Stimulated activated CD4-positive, alpha-beta T cell treated with anti-CD3 and anti-CD28 coated beads, Interleukin-4, amount 100 ng/mL, for 4 hours (primary cell): ENCODE results near the gene NBAS.
"Not testable (repeated sequence)": the region's sequence is repeated elsewhere in the genome, so short reads cannot be mapped to it uniquely, and the experiment has no call there.

Experiments
- DNase-seq, 2 experiments: peaks; one replicate each; pipeline ENCODE4 v3.0.0-alpha.2; 2020

NBAS gene

GRCh38 chr2:15456352-15456751 is 104.8 kb downstream of the NBAS start:
- DNase-seq, result no peak

- DNase-seq, result no peak
These were observed 110.3 kb downstream of the NBAS start for GRCh38 chr2:15450808-15451207.

- DNase-seq, result no peak
These were observed 111.4 kb downstream of the NBAS start for GRCh38 chr2:15449556-15450236.

GRCh38 chr2:15448250-15448839 is 112.8 kb downstream of the NBAS start:
- no peak for DNase-seq

GRCh38 chr2:15447381-15447780 is 113.8 kb downstream of the NBAS start:
- no peak for DNase-seq

- DNase-seq, result no peak
These were observed 114.2 kb downstream of the NBAS start for GRCh38 chr2:15446961-15447360.

- DNase-seq, result no peak
These were observed 115.1 kb downstream of the NBAS start for GRCh38 chr2:15445891-15446562.

- not testable (repeated sequence) for DNase-seq
These were observed 121.2 kb downstream of the NBAS start for GRCh38 chr2:15439768-15440524.

- not testable (repeated sequence) for DNase-seq
These were observed 121.8 kb downstream of the NBAS start for GRCh38 chr2:15439366-15439765.

- no peak for DNase-seq
These were observed 124.9 kb downstream of the NBAS start for GRCh38 chr2:15436195-15436594.

- DNase-seq, result no peak
These were observed 125.7 kb downstream of the NBAS start for GRCh38 chr2:15435474-15435873.

GRCh38 chr2:15432642-15433256 is 128.4 kb downstream of the NBAS start:
- no peak for DNase-seq

- DNase-seq, result no peak
These were observed 132.1 kb downstream of the NBAS start for GRCh38 chr2:15429032-15429431.

- DNase-seq, result no peak
These were observed 133.1 kb downstream of the NBAS start for GRCh38 chr2:15427987-15428386.

- DNase-seq, result no peak
These were observed 134.5 kb downstream of the NBAS start for GRCh38 chr2:15426606-15427005.

GRCh38 chr2:15425712-15426111 is 135.4 kb downstream of the NBAS start:
- DNase-seq, result no peak

GRCh38 chr2:15421753-15422152 is 139.4 kb downstream of the NBAS start:
- DNase-seq, result no peak

GRCh38 chr2:15415748-15416147 is 145.4 kb downstream of the NBAS start:
- no peak for DNase-seq

GRCh38 chr2:15412779-15413178 is 148.4 kb downstream of the NBAS start:
- no peak for DNase-seq

GRCh38 chr2:15412309-15412708 is 148.8 kb downstream of the NBAS start:
- DNase-seq, result no peak

GRCh38 chr2:15410884-15411283 is 150.2 kb downstream of the NBAS start:
- no peak for DNase-seq

- no peak for DNase-seq
These were observed 152.4 kb downstream of the NBAS start for GRCh38 chr2:15408759-15409158.

- DNase-seq, result no peak
These were observed 153.5 kb downstream of the NBAS start for GRCh38 chr2:15407666-15408065.
